ENCODE data around the gene KAZN.

KAZN gene

GRCh38 chr1:14822493-14822892 lies 224.0 kb downstream of the KAZN start:
- no peaks in the 10 kb centered on the region for H3K9me3 Mint-ChIP-seq

GRCh38 chr1:14822996-14823395 lies 224.5 kb downstream of the KAZN start:
- H3K27ac Mint-ChIP-seq = no peak overlapping the region
- peaks cover 13% of the 10 kb centered on the region for H3K4me1 Mint-ChIP-seq
- DNase-seq = no peak
- no peak overlapping the region for H3K4me3 Mint-ChIP-seq
- no peaks in the 10 kb centered on the region for H3K27me3 Mint-ChIP-seq (ENCODE audit: low read depth, poor library complexity)
- TF ChIP-seq CTCF (IDR thresholded peaks at IDR 0.05) = no peak
- no peaks in the 10 kb centered on the region for H3K36me3 Mint-ChIP-seq (ENCODE audit: low read depth)
- H3K9me3 Mint-ChIP-seq = no peaks in the 10 kb centered on the region

More at GRCh38 chr1:14822493-14822892, 224.0 kb downstream of the KAZN start:
- no peak for DNase-seq
- H3K36me3 Mint-ChIP-seq (ENCODE audit: low read depth) = no peaks in the 10 kb centered on the region
- no peak overlapping the region for H3K4me3 Mint-ChIP-seq
- no peak for TF ChIP-seq CTCF (IDR thresholded peaks at IDR 0.05)
- peaks cover 13% of the 10 kb centered on the region for H3K4me1 Mint-ChIP-seq
- H3K27ac Mint-ChIP-seq = no peak overlapping the region
- H3K27me3 Mint-ChIP-seq (ENCODE audit: low read depth, poor library complexity) = no peaks in the 10 kb centered on the region

DNA sequence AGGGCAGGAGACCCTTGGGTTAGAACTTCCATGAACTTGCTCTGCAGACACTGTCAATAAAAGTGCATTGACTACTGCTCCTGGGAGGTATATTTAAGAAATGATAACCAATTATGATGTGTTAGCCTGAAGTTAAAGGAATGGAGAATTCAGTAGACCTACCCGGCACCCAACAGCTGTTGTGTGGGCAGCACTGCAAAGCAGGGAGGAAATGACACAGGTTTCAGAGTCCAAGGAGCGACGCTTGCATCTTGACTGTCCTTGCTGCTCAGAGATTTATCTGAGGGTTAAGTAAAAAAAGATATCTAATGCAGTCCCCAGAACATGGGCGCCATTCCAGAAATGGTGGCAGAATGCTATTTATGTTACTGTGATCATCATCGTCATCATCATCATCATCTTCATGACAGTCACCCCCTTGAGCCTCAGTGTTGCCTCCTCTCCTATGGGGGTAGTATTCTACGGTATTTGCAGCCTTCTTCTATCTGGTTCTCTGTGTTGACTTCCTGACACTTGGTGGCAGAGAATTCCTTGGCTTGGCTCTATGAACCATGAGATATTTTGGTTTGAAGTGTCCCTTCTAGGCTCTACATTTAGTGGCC lies 225.9 kb downstream of the KAZN start:
- peaks cover 13% of the 10 kb centered on the region for H3K4me1 Mint-ChIP-seq
- H3K9me3 Mint-ChIP-seq = no peaks in the 10 kb centered on the region
- H3K36me3 Mint-ChIP-seq (ENCODE audit: low read depth) = peaks cover 7% of the 10 kb centered on the region
- TF ChIP-seq CTCF (IDR thresholded peaks at IDR 0.05) = no peak
- DNase-seq = no peak
- H3K27me3 Mint-ChIP-seq (ENCODE audit: low read depth, poor library complexity) = no peaks in the 10 kb centered on the region
- no peak overlapping the region for H3K4me3 Mint-ChIP-seq
- no peak overlapping the region for H3K27ac Mint-ChIP-seq

GRCh38 chr1:14825396-14825795 lies 226.9 kb downstream of the KAZN start:
- Mint-ChIP-seq H3K4me3 (no peak overlapping the region), H3K36me3 (ENCODE audit: low read depth) (peaks cover 11% of the 10 kb centered on the region), H3K4me1 (peaks cover 12% of the 10 kb centered on the region), H3K27ac (peak overlapping the region; percentile 70), H3K27me3 (ENCODE audit: low read depth, poor library complexity) (peaks cover under 1% of the 10 kb centered on the region), H3K9me3 (no peaks in the 10 kb centered on the region)
- no peak for DNase-seq
- TF ChIP-seq CTCF (IDR thresholded peaks at IDR 0.05) = no peak

DNA sequence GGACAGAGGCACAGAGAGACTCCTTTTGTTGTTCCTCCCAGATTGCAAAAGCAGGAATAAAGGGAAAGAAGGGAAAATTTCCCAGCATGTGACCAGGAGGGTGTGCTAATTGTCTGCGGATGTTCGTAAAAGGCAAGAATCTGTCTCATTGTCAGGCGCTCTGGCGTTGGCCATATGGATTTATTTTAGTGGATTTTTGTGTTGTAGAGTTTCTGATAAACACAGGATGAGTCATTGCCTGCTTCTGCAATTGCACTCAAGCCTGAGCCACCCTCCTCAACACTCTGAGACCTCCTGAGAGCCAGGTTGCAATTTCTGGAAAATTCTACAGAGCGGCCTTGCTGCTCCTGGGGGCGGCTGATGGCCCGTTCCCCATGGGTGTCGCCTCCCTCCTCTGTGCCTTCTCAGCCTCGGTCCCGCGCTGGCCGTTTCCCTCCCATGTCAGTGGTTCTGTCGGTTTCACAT lies 227.7 kb downstream of the KAZN start:
- H3K27me3 Mint-ChIP-seq (ENCODE audit: low read depth, poor library complexity) = peaks cover 2% of the 10 kb centered on the region
- H3K9me3 Mint-ChIP-seq = no peaks in the 10 kb centered on the region
- no peak for DNase-seq
- H3K4me3 Mint-ChIP-seq = no peak overlapping the region
- H3K27ac Mint-ChIP-seq = peak overlapping the region; percentile 70
- H3K4me1 Mint-ChIP-seq = peaks cover 8% of the 10 kb centered on the region
- H3K36me3 Mint-ChIP-seq (ENCODE audit: low read depth) = peaks cover 15% of the 10 kb centered on the region
- TF ChIP-seq CTCF (IDR thresholded peaks at IDR 0.05) = no peak

- no peak overlapping the region for H3K27ac Mint-ChIP-seq
- H3K4me1 Mint-ChIP-seq = peaks cover 8% of the 10 kb centered on the region
- H3K9me3 Mint-ChIP-seq = no peaks in the 10 kb centered on the region
- no peak overlapping the region for H3K4me3 Mint-ChIP-seq
- H3K36me3 Mint-ChIP-seq (ENCODE audit: low read depth) = peaks cover 19% of the 10 kb centered on the region
- peaks cover 2% of the 10 kb centered on the region for H3K27me3 Mint-ChIP-seq (ENCODE audit: low read depth, poor library complexity)
- no peak for DNase-seq
- no peak for TF ChIP-seq CTCF (IDR thresholded peaks at IDR 0.05)
These were observed 228.3 kb downstream of the KAZN start for GRCh38 chr1:14826731-14827326.

All from nephron progenitor cell (in vitro differentiated cells).